ENCODE measurements around the gene API5.

- TF ChIP-seq, protein P1, sequence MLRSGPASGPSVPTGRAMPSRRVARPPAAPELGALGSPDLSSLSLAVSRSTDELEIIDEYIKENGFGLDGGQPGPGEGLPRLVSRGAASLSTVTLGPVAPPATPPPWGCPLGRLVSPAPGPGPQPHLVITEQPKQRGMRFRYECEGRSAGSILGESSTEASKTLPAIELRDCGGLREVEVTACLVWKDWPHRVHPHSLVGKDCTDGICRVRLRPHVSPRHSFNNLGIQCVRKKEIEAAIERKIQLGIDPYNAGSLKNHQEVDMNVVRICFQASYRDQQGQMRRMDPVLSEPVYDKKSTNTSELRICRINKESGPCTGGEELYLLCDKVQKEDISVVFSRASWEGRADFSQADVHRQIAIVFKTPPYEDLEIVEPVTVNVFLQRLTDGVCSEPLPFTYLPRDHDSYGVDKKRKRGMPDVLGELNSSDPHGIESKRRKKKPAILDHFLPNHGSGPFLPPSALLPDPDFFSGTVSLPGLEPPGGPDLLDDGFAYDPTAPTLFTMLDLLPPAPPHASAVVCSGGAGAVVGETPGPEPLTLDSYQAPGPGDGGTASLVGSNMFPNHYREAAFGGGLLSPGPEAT (IDR thresholded peaks at IDR 0.05; ENCODE audit: low read depth): no peak
- no peak for TF ChIP-seq CTCF (IDR thresholded peaks at IDR 0.05 in 2 of 3, conservative IDR thresholded peaks at IDR 0.05 in 1 of 3; ENCODE audit: control insufficient read depth in 2 of 3, extremely low read depth in 1 of 3, insufficient read depth in 1 of 3, low read depth in 3 of 3, low read length in 3 of 3)
- TF ChIP-seq, protein P2, sequence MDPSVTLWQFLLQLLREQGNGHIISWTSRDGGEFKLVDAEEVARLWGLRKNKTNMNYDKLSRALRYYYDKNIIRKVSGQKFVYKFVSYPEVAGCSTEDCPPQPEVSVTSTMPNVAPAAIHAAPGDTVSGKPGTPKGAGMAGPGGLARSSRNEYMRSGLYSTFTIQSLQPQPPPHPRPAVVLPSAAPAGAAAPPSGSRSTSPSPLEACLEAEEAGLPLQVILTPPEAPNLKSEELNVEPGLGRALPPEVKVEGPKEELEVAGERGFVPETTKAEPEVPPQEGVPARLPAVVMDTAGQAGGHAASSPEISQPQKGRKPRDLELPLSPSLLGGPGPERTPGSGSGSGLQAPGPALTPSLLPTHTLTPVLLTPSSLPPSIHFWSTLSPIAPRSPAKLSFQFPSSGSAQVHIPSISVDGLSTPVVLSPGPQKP (IDR thresholded peaks at IDR 0.05; ENCODE audit: low read depth, low read length): no peak
- TF ChIP-seq HDGF (IDR thresholded peaks at IDR 0.05): no peak
- no peak for TF ChIP-seq EZH2 (IDR thresholded peaks at IDR 0.05; ENCODE audit: borderline replicate concordance, control insufficient read depth, low read depth, low read length)
- no peak for TF ChIP-seq POLR2A (IDR thresholded peaks at IDR 0.05; ENCODE audit: low read depth, low read length)
- TF ChIP-seq GABPA (IDR thresholded peaks at IDR 0.05; ENCODE audit: low read depth): no peak
Measured at GRCh38 chr11:43298397-43298796, 13.4 kb upstream of the API5 start.
